Skeletal muscle satellite cell (primary cell): Measurements from ENCODE around the gene MSRB1.

Experiments used
- H3K27me3 ChIP-seq: 2 replicates; pipeline ENCODE4 v1.7.0; 2013; ENCODE audit warnings: low read length; ENCODE audit not compliant: control insufficient read depth, insufficient read depth
- H3K36me3 ChIP-seq: 2 replicates; pipeline ENCODE4 v1.7.0; 2013; ENCODE audit warnings: mild to moderate bottlenecking, control low read depth, low read length; ENCODE audit not compliant: insufficient read depth
- H3K4me1 ChIP-seq: 2 replicates; pipeline ENCODE4 v1.7.0; 2013; ENCODE audit warnings: low read length; ENCODE audit not compliant: control insufficient read depth, insufficient read depth
- H3K4me2 ChIP-seq: 2 replicates; pipeline ENCODE4 v1.7.0; 2013; ENCODE audit warnings: mild to moderate bottlenecking, low read length
- H3K4me3 ChIP-seq: 2 replicates; pipeline ENCODE4 v1.7.0; 2013; ENCODE audit warnings: low read length
- H3K9ac ChIP-seq: 2 replicates; pipeline ENCODE4 v1.7.0; 2013; ENCODE audit warnings: mild to moderate bottlenecking, low read depth, low read length, moderate library complexity
- H3K9me3 ChIP-seq: replicated peaks from 2 replicates; pipeline ENCODE4 v1.7.0; 2013; ENCODE audit warnings: mild to moderate bottlenecking, control low read depth, low read length

MSRB1 gene

GRCh38 chr16:1976951-1977874, 34.2 kb upstream of the MSRB1 start:
- peaks cover 4% of the 10 kb centered on the region for H3K4me1 ChIP-seq
- no peak overlapping the region for H3K4me2 ChIP-seq
- H3K4me3 ChIP-seq, result no peak overlapping the region
- no peaks in the 10 kb centered on the region for H3K9me3 ChIP-seq
- H3K36me3 ChIP-seq, result peaks cover 50% of the 10 kb centered on the region
- no peak overlapping the region for H3K9ac ChIP-seq
- H3K27me3 ChIP-seq, result peaks cover 28% of the 10 kb centered on the region

DNA sequence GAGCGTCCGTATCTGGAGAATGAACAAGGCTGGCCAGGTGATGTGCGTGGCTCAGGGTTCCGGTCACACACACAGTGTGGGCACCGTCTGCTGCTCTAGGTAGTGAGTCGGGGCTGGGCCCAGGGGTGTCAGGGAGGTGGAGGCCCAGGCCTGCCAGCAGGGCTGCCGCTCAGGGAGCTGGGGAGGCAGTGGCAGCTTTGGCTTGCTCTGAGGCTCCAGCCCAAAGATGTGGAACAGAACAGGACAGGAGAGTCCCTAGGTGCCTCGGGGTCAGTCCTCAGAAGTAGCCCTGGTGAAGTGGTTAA, 33.2 kb upstream of the MSRB1 start:
- Histone ChIP-seq H3K4me3 (no peak overlapping the region), H3K4me1 (peaks cover 4% of the 10 kb centered on the region)

GRCh38 chr16:1975432-1976215, 32.6 kb upstream of the MSRB1 start:
- H3K4me1 ChIP-seq, result peaks cover 8% of the 10 kb centered on the region
- H3K36me3 ChIP-seq, result peaks cover 52% of the 10 kb centered on the region
- H3K4me2 ChIP-seq, result no peak overlapping the region
- no peaks in the 10 kb centered on the region for H3K9me3 ChIP-seq
- peaks cover 12% of the 10 kb centered on the region for H3K27me3 ChIP-seq
- no peak overlapping the region for H3K9ac ChIP-seq
- no peak overlapping the region for H3K4me3 ChIP-seq

More for the DNA sequence above, 33.2 kb upstream of the MSRB1 start:
- Histone ChIP-seq H3K9me3 (no peaks in the 10 kb centered on the region), H3K9ac (no peak overlapping the region), H3K4me2 (no peak overlapping the region), H3K27me3 (peaks cover 17% of the 10 kb centered on the region), H3K36me3 (peaks cover 52% of the 10 kb centered on the region)

- Histone ChIP-seq H3K9ac (no peak overlapping the region), H3K4me2 (no peak overlapping the region), H3K36me3 (peaks cover 51% of the 10 kb centered on the region), H3K27me3 (no peaks in the 10 kb centered on the region), H3K4me1 (peaks cover 8% of the 10 kb centered on the region), H3K4me3 (no peak overlapping the region), H3K9me3 (no peaks in the 10 kb centered on the region)
These were observed 31.4 kb upstream of the MSRB1 start for GRCh38 chr16:1974157-1975070.

- Histone ChIP-seq H3K36me3 (peaks cover 46% of the 10 kb centered on the region), H3K4me1 (peaks cover 8% of the 10 kb centered on the region), H3K27me3 (no peaks in the 10 kb centered on the region), H3K4me3 (no peak overlapping the region), H3K4me2 (peak overlapping the region; percentile 37), H3K9me3 (no peaks in the 10 kb centered on the region), H3K9ac (no peak overlapping the region)
These were observed 30.6 kb upstream of the MSRB1 start for GRCh38 chr16:1973461-1974156.

- Histone ChIP-seq H3K4me1 (peaks cover 8% of the 10 kb centered on the region), H3K27me3 (no peaks in the 10 kb centered on the region), H3K36me3 (peaks cover 35% of the 10 kb centered on the region), H3K9me3 (no peaks in the 10 kb centered on the region), H3K4me2 (peak overlapping the region; percentile 90), H3K4me3 (peak overlapping the region; percentile 78), H3K9ac (peak overlapping the region; percentile 90)
These were observed 29.5 kb upstream of the MSRB1 start for GRCh38 chr16:1972490-1972877.

DNA sequence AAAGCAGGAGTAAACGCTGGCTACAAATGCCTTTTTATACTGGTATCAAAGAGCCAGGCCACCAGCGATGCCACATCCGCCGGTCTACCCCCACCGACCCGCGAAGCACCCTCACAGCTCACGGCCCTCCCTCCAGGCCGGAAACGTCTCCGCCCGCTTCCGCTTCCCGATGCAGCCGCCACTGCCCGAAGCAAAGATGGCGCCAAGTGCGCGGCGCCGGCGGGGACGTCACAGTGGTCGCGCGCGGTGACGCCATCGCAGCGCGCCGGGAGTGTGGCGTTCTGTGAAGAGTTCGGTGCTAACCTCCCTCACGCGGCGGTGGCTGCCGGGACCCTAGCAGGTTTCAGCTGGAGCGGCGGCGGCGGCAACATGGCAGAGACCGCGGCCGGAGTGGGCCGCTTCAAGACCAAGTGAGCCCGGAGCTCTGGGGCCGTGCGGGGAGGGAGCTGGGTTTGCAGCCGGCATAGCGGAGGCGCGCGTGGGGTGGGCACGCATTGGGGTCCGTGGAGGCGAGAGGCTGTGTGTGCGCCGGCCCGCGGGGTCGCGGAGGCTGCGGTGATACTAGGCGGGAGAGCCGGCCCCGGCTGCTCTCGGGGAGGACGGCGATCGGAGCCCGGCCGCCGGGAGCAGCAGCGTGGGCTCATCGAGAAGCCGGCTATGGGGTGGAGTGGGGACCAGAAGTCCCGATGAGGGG, 28.9 kb upstream of the MSRB1 start, which contains the start of gene TBL3:
TBL3 (plus strand) TSS at position 258 of the 694 bp plus-strand sequence; CDS start at position 370, 112 bp downstream.
- Histone ChIP-seq H3K36me3 (peaks cover 30% of the 10 kb centered on the region), H3K9ac (peak within 1 kb of the TSS; percentile 90), H3K4me1 (peaks cover 8% of the 10 kb centered on the region), H3K4me2 (peak within 1 kb of the TSS; percentile 90), H3K27me3 (no peaks in the 10 kb centered on the region), H3K4me3 (peak within 1 kb of the TSS; percentile 78), H3K9me3 (no peaks in the 10 kb centered on the region)

GRCh38 chr16:1968146-1968953, 25.4 kb upstream of the MSRB1 start:
- Histone ChIP-seq H3K4me3 (no peak overlapping the region), H3K4me1 (peaks cover 15% of the 10 kb centered on the region), H3K27me3 (no peaks in the 10 kb centered on the region), H3K9ac (no peak overlapping the region), H3K36me3 (peaks cover 15% of the 10 kb centered on the region), H3K4me2 (no peak overlapping the region), H3K9me3 (no peaks in the 10 kb centered on the region)

DNA sequence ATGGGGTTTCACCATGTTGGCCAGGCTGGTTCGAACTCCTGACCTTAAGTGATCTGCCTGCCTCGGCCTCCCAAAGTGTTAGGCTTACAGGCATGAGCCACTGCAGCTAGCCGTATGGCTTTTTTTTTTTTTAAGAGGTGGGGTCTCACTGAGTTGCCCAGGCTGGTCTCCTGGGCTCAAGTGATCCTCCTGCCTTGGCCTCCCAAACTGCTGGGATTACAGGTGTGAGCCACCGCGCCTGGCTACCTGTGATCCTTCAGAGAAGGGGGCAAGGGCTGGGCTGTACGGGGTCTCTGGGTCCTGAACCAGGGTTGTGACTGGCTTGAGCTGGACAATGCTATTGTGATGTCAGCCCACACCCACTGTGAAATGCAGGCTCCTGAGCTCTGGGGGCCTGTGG, 23.5 kb upstream of the MSRB1 start, which contains the start of gene RNF151:
RNF151 (plus strand) TSS at position 397 of the 400 bp plus-strand sequence. CDS start 26 bp downstream, outside the sequence.
- Histone ChIP-seq H3K27me3 (no peaks in the 10 kb centered on the region), H3K36me3 (peaks cover 29% of the 10 kb centered on the region), H3K4me1 (peaks cover 18% of the 10 kb centered on the region), H3K4me2 (peak within 1 kb of the TSS; percentile 99), H3K9me3 (no peaks in the 10 kb centered on the region), H3K4me3 (peak within 1 kb of the TSS; percentile 82), H3K9ac (peak within 1 kb of the TSS; percentile 97)
